Activated CD4-positive, alpha-beta T cell treated with anti-CD3 and anti-CD28 coated beads for 4 hours (primary cell): ENCODE results near the gene TMEM39B.
"Not testable (repeated sequence)": the region's sequence is repeated elsewhere in the genome, so short reads cannot be mapped to it uniquely, and the experiment has no call there.

Experiments
- DNase-seq, 2 donors: peaks; one replicate each; pipeline ENCODE4 v3.0.0-alpha.2; 2020

The TMEM39B gene

DNA sequence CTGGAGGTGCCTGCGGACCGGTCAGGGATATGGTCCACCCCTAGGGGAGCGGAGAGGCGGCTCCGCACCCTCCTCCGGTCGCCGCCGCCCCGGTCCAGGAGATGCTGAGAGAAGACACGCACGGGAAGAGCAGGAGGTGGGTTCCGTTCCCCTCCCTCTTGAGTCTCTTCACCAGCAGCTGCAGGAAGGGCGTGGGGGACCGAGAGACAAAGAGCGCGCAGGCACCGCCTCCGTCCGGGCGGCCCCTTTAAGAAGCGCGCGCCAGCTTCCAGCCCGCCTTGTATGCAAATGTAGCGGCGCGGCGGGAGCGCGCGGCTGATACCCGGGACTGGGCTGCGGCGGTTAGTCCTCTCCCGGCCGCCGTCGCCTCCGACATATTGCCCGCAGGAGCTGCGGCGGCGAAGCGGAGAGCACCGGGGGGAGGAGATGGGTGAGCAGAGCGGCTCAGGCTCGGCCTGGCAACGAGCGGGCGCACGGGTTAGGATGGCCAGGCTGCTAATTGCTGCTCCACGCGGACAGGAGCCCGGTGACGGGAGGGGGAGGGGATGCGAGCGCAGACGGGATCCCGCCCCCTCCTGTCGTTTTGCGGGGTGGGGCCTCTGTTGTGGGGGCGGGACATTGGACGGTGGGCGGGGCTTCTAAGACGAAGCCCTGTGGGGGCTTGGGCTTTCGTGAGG, at the start of gene TMEM39B:
Gene TMEM39B, plus strand, starts transcription at position 318 of the 677 bp plus-strand sequence. Its CDS starts 109 bp downstream, at position 427.
- peak; percentile 89 to 90 for DNase-seq

- no peak for DNase-seq
Observed at GRCh38 chr1:32023351-32023750, 49.4 kb upstream of the TMEM39B start.

GRCh38 chr1:32025515-32025914, 47.2 kb upstream of the TMEM39B start:
- no peak for DNase-seq

GRCh38 chr1:32028746-32029145, 44.0 kb upstream of the TMEM39B start:
- no peak for DNase-seq

GRCh38 chr1:32031578-32032274, 41.0 kb upstream of the TMEM39B start:
- no peak for DNase-seq

DNA sequence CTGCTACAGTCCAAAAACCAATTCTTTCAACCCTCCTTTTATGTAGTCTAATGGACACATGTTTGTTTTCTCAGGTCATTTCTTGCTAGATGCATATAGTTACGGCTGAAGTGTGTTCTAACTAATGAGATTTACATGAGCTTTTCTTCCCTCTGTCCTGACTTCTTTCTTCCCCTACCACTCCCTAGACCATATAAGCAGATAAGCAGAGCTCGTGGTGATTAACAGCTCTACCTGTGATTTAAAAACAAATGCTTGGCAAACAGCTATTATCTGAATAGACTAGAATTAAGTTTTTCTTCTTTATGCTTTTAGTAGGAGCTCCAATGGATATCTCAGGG, 40.5 kb upstream of the TMEM39B start:
- no peak for DNase-seq

DNA sequence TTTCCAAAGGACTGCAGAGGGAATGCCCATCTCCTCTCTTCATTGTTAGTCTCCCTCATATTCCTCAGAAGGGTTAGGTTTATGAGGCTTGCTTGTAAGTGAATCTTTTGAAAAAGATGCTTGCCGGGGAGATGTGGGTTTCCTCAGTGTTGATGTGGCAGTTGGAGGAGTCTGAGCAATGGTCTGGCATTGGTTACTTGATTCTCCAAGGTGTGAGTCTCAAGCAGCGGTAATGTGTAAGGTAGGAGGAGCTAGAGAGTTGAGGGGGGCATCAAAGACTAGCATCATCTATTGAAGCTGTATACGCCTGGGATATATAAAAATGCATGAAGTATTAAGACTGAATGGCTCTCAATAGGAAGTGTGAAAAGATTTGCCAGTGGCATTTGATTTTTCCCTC, 37.6 kb upstream of the TMEM39B start:
- no peak for DNase-seq

DNA sequence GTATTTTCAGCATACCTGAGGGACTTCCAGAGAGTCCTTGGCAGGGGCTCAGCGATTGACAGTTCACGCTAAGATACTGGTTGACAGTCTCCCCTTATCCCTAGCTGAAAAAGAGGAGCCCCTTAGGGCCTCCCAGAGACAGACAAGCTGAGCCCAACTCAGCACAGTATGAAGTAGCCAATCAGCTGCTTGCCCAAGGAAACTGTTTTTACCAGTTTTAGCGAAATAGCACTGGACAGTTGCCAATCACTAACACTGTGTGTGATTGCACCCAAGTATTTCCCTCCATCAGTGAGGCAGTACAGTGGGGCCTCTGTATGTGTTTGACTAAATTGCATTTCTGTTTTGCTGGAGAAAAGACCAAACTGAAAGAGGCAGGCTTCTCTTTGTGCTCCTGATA, 32.0 kb upstream of the TMEM39B start:
- no peak for DNase-seq

- no peak for DNase-seq
Observed at GRCh38 chr1:32042330-32042729, 30.4 kb upstream of the TMEM39B start.

DNA sequence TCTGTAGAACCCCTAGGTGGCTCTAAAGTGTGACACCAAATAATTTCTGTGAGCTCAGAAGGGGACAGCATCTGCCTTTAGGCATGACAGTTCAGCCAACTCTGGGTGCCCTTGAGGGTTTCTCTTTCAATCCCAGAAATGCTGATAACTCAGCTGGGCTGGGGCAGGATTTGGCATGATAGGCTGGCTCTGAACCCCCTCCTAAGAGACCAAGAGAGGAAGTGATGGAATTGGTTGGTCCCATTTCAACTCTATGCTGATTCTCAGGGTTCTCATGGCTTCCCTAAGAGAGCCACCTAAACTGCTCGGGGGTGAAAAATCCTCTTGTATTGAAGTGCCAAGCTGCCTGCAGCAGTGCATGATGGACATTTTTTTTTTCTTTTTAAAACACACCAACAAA, 28.5 kb upstream of the TMEM39B start:
- no peak for DNase-seq

DNA sequence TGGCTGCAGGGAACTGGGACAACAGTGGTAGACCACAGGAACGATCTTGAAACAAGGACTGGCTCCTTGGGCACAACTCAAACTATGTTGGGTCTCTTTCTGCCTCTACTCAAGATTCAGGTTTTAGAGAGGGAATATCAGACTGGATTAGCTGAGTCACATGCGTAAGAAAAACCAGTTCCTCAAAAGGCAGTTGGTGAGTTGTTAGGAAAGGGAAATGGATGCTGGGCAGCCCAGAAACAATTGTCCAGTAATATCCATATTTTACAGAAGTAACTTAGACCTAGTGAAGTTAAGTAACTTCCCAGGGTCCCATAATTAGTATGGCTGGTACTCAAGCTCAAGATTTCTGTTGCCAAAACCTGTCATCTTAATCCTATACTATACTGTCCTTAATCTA, 27.0 kb upstream of the TMEM39B start:
- no peak for DNase-seq

- DNase-seq: no peak
Observed at GRCh38 chr1:32047701-32048100, 25.0 kb upstream of the TMEM39B start.

DNA sequence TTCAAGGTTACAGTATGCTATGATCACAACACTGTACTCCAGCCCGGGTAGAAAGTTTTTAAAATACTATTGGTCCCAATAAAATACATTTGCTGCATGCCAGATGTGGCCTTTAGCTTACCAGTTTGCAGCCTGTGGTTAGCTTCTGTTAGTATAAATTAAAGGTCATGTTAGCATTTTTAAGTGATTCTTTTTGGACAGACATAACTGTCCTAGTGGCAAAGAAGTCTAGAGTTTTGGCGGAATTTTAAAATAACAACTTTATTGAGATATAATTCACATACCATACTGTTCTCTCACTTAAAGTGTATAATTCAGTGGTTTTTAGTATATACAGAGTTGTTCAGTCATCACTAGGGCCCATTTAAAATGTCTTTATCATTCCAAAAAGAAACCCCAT, 24.3 kb upstream of the TMEM39B start:
- DNase-seq: no peak

- DNase-seq: no peak
Observed at GRCh38 chr1:32051706-32052105, 21.0 kb upstream of the TMEM39B start.

DNA sequence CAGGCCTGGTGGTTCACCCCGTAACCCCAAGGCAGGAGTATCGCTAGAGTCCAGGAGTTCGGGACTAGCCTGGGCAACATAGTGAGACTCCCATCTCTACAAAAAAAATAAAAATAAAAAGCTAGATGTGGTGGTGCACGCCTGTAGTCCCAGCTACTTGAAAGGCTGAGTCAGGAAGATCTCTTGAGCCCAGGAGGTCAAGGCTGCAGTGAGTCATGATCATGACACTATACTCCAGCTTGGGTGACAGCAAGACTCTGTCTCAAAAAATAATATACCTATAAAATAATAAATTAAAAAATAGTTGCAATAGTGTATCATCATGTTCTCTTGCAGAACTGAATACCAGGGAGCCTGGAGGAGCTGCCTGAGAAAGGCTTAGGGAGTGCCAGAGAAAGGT, 19.9 kb upstream of the TMEM39B start:
- DNase-seq: no peak

DNA sequence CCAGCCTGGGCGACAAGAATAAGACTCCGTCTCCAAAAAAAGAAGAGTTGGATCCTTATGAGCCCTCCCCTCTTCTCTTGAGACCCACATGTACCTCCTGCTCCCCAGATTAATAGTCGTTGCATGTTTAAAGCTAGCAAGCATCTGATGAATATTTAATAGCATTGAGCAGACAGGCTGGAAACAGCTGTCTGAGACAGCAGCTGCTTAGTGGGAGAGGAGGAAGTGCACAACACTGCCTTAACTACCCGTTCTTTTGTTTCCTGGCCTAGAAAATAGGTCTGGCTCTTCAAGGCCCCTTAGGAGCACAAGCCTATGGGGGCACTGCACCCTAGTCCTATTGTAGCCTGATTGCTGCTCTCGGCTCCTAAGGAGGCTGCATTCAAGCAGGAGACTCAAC, 17.3 kb upstream of the TMEM39B start:
- DNase-seq: no peak

DNA sequence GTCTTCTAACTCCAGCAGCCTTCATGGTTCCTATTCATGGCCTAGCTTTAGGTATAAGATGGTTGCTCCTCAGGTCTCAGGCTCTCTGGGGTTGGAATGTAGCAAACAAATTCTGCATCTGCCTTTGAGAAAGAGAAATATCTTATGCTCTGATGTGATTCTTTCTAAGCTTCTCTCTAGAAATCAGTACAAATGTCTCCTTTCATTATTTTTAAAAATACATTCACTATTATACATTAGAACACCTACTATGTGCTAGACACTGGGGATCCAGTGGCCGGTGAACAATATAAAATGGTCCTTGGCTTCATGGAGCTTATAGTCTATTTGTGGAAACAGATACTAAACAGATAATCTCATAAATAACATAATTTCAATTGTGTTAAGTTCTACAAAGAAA, 16.1 kb upstream of the TMEM39B start:
- no peak for DNase-seq

DNA sequence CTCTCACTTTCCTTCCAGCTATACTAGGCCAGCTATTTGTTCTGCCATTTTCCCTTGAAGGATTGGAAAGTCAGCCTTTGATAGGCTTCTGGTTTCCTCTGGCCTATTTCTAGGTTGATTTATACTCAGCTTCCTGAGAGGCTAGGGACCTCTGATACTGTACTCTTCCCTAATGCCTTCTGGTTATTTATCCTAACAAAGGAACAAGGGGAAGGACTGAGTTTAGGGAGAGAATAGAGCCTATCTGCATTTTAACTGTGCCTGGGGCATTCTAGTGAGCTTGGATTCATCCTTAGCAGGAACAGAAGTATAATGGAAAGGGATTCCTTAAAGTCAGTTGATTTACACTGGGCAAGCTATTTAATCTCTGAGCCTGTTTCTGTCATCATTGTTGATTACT, 11.8 kb upstream of the TMEM39B start:
- no peak for DNase-seq

- no peak for DNase-seq
Observed at GRCh38 chr1:32062867-32063230, 9.9 kb upstream of the TMEM39B start.

- DNase-seq: no peak
Observed at GRCh38 chr1:32063261-32063681, 9.5 kb upstream of the TMEM39B start.

- not testable (repeated sequence) for DNase-seq
Observed at GRCh38 chr1:32065613-32066488, 6.9 kb upstream of the TMEM39B start.

GRCh38 chr1:32066489-32066873, 6.3 kb upstream of the TMEM39B start:
- DNase-seq: no peak

DNA sequence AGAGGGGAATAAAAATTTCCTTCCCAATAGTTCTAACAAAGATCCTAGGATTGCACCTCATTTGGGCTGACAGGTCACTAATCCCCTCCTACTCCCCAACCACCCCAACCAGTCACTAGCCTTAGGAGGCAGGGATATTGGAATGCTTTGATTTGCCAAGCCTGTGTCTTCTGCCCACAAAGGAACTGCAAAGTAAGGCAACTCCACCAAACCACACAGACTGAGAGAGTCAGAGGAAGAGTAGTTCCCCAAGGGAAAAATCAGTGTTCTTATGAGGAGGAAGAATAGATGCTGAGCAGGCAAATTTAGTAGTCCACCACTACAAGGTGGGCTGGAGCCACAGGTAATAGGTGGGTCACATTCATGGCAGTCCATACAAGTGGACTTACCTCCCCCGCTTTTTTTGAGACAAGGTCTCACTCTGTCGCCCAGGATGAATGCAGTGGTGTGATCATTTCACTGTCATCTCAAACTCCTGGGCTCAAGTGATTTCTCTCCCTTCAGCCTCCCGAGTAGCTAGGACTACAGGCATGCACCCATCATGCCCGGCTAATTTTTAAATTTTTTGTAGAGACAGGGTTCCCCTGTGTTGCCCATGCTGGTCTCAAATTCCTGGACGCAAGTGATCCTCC, 3.7 kb upstream of the TMEM39B start:
- no peak for DNase-seq
